IMR-90 (cell line): ENCODE results near the gene PFKL.

Source experiments
- CEBPB ChIP-seq: IDR thresholded peaks from 2 replicates; pipeline ENCODE4 v1.6.1; 2012; ENCODE audit warnings: low read depth, low read length, improper control_type of control experiment
- MAFK ChIP-seq: IDR thresholded peaks from 2 replicates; pipeline ENCODE4 v1.6.1; 2012; ENCODE audit warnings: low read depth, low read length, improper control_type of control experiment
- MAZ ChIP-seq: IDR thresholded peaks from 2 replicates; pipeline ENCODE4 v1.6.1; 2012; ENCODE audit warnings: low read depth, mild to moderate bottlenecking, low read length, improper control_type of control experiment, moderate library complexity, borderline replicate concordance
- POLR2A ChIP-seq: IDR thresholded peaks from 2 replicates; pipeline ENCODE4 v1.6.1; 2012; ENCODE audit warnings: mild to moderate bottlenecking, low read depth, low read length
- RFX5 ChIP-seq: IDR thresholded peaks from 2 replicates; pipeline ENCODE4 v1.8.0; 2012; ENCODE audit warnings: low read depth, mild to moderate bottlenecking, low read length, moderate library complexity
- TF ChIP-seq, protein P1 (sequence below): conservative IDR thresholded peaks from 2 replicates; pipeline ENCODE4 v1.5.1; 2012; ENCODE audit warnings: mild to moderate bottlenecking, low read depth, low read length, improper control_type of control experiment

GRCh38 chr21:44335266-44336059, 35.6 kb downstream of the PFKL start:
- TF ChIP-seq CEBPB (no peak), MAZ (no peak), MAFK (no peak), RFX5 (no peak), POLR2A (no peak)
- TF ChIP-seq, protein P1, sequence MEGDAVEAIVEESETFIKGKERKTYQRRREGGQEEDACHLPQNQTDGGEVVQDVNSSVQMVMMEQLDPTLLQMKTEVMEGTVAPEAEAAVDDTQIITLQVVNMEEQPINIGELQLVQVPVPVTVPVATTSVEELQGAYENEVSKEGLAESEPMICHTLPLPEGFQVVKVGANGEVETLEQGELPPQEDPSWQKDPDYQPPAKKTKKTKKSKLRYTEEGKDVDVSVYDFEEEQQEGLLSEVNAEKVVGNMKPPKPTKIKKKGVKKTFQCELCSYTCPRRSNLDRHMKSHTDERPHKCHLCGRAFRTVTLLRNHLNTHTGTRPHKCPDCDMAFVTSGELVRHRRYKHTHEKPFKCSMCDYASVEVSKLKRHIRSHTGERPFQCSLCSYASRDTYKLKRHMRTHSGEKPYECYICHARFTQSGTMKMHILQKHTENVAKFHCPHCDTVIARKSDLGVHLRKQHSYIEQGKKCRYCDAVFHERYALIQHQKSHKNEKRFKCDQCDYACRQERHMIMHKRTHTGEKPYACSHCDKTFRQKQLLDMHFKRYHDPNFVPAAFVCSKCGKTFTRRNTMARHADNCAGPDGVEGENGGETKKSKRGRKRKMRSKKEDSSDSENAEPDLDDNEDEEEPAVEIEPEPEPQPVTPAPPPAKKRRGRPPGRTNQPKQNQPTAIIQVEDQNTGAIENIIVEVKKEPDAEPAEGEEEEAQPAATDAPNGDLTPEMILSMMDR, result no peak
